GM12864 (cell line): ENCODE measurements around the gene RAP2A.

ENCODE experiments used
- DNase-seq: peaks from one replicate; pipeline ENCODE4 v3.0.0-alpha.2; 2011; ENCODE audit warnings: low read depth
- H3K4me3 ChIP-seq: 2 replicates; pipeline ENCODE4 v1.5.1; 2011; ENCODE audit warnings: mild to moderate bottlenecking, low read depth, low read length, control low read depth
- CTCF ChIP-seq: IDR thresholded peaks from 2 replicates; pipeline ENCODE4 v1.5.1; 2011; ENCODE audit warnings: low read depth, mild to moderate bottlenecking, moderate library complexity, low read length, control low read depth, inconsistent platforms; ENCODE audit errors: missing control alignments

The RAP2A gene

GRCh38 chr13:97436845-97437244 is 2.9 kb downstream of the RAP2A start:
- no peak overlapping the region; the same call in 1 of the 2 replicates for H3K4me3 ChIP-seq
- no peak for DNase-seq
- TF ChIP-seq CTCF: no peak

- no peak overlapping the region; the same call in 1 of the 2 replicates for H3K4me3 ChIP-seq
- TF ChIP-seq CTCF: no peak
- DNase-seq: no peak
Measured at GRCh38 chr13:97437729-97438128, 3.8 kb downstream of the RAP2A start.

- no peak for TF ChIP-seq CTCF
- DNase-seq: no peak
- H3K4me3 ChIP-seq: no peak overlapping the region
Measured at GRCh38 chr13:97438856-97439595, 5.1 kb downstream of the RAP2A start.

GRCh38 chr13:97440598-97441170 is 6.7 kb downstream of the RAP2A start:
- H3K4me3 ChIP-seq: no peak overlapping the region
- DNase-seq: no peak
- TF ChIP-seq CTCF: no peak

GRCh38 chr13:97441368-97441767 is 7.4 kb downstream of the RAP2A start:
- H3K4me3 ChIP-seq: no peak overlapping the region
- TF ChIP-seq CTCF: no peak
- no peak for DNase-seq

- no peak for TF ChIP-seq CTCF
- DNase-seq: no peak
- H3K4me3 ChIP-seq: no peak overlapping the region
Measured at GRCh38 chr13:97445522-97446187, 11.7 kb downstream of the RAP2A start.
